ENCODE results near the gene NT5DC3.

Gene NT5DC3

DNA sequence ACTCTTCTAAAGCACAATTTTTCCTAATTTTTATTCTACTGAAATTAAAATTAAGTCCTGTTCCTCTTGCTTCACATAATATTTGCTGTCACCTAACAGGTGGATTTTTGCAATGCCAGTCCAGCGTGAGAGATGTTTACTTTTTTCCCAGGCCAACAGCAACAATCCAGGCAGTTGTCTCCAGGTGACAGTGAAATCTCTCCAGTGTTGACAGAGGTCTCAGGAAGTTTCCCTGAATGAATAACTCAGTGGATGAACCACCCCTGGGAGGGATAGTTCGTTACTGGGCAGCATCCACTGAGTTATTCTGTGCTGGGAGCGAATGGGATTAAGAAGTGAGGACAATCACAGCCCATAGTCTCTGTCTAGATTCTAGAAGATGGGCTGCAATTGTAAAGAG is 7.1 kb upstream of the NT5DC3 start:
- TF ChIP-seq GATA3 (IDR thresholded peaks at IDR 0.05; ENCODE audit: low read depth, low read length) (no peak), GATA2 (IDR thresholded peaks at IDR 0.05; ENCODE audit: low read depth, low read length) (no peak)

GRCh38 chr12:103846415-103846814 is 5.4 kb upstream of the NT5DC3 start:
- TF ChIP-seq GATA3 (IDR thresholded peaks at IDR 0.05; ENCODE audit: low read depth, low read length) = no peak
- TF ChIP-seq GATA2 (IDR thresholded peaks at IDR 0.05; ENCODE audit: low read depth, low read length) = no peak

GRCh38 chr12:103844305-103844704 is 3.3 kb upstream of the NT5DC3 start:
- TF ChIP-seq GATA3 (IDR thresholded peaks at IDR 0.05; ENCODE audit: low read depth, low read length) (no peak), GATA2 (IDR thresholded peaks at IDR 0.05; ENCODE audit: low read depth, low read length) (no peak)

DNA sequence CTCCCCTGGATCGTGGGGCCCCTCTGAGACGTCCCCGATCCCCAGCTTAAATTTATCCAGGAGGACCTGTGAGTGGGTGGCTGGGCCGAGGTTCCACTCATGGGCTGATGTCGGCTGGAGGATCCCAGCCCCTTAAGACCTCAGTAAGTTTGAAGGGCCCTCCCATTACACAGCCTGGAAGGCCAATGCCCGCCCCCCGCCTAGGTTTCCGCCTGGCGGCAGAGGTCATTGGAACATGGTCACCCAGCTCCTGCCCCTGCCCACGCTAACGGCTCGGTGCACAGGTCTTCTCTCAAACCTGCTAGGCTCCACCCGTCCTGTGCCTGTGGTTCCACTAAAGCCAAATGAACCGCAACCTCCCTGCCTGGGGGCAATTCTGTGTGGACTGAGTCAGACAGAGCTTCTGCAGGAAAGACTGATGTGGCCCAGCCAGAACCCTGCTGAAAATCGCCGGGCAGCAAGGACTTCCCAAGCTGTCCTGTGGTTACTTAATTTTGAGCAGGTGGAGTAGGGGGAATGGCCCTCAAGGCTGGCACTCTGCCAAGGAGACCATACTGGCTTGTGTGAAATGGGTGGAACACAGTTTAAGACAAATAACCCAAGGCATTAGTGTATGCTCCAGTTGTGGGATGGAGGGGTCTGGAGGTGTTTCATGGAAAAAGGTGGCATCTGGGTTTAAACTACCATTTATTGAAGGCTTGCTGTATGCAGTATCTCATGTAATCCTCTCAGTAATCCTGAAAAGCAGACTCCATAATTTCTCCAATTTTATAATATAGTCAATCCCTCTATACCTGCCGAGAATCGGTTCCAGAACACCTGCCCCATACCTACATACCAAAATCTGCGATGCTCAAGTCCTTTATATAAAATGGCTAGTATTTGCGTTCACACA is 903 bp upstream of the NT5DC3 start:
- TF ChIP-seq GATA2 (IDR thresholded peaks at IDR 0.05; ENCODE audit: low read depth, low read length) (no peak), GATA3 (IDR thresholded peaks at IDR 0.05; ENCODE audit: low read depth, low read length) (no peak)

DNA sequence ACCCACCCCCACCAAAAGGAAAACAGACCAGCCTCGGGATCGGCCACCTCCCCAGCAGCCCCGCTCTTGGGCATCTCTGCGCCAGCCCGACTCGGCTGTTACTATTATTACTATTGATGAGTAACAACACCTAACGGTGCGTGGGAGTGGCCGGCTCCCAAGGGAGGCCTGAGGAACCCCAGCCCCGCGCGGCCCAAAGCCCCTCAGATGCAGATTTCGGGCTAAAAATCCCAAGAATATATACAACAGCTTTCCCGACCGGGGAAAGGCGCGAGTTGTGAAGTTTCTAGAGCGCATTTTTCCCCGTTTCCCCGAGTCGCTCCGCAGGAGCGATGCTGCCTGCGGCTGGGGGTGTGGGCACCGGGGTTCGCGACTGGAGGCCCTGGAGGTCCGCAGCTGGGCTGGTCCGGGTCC is 565 bp downstream of the NT5DC3 start:
- TF ChIP-seq GATA3 (IDR thresholded peaks at IDR 0.05; ENCODE audit: low read depth, low read length) (no peak), GATA2 (IDR thresholded peaks at IDR 0.05; ENCODE audit: low read depth, low read length) (no peak)

GRCh38 chr12:103839609-103840461 is 1.2 kb downstream of the NT5DC3 start:
- TF ChIP-seq GATA3 (IDR thresholded peaks at IDR 0.05; ENCODE audit: low read depth, low read length) (no peak), GATA2 (IDR thresholded peaks at IDR 0.05; ENCODE audit: low read depth, low read length) (no peak)

- TF ChIP-seq GATA3 (IDR thresholded peaks at IDR 0.05; ENCODE audit: low read depth, low read length) (no peak), GATA2 (IDR thresholded peaks at IDR 0.05; ENCODE audit: low read depth, low read length) (no peak)
Measured at GRCh38 chr12:103839103-103839502, 1.9 kb downstream of the NT5DC3 start.

DNA sequence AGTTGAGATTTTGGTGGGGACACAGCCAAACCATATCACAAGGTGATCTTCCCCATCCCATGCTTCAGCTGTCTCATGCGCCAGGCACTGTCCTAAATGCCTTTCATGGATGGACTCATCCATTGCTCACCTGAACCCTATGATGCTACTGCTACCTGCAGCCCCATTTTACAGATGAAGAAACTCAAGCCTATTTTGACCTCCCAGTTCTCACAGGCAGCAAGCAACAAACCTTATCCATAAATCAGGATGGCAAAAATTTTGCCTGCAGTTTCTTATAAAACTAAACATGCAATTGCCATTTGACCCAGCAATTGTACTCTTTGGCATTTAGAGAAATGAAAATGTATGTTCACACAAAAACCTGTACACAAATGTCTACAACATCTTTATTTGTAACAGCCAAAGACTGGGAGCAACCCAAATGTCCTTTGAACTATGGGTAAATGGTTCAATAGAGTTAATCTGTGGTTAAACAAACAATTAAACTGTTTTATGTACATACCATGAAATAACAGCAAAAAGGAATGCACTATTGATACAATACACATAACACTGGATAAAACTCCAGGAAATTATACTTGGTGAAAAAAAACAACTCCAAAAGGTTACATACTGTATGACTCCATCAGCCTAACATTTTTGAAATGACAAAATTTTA is 2.6 kb downstream of the NT5DC3 start:
- TF ChIP-seq GATA2 (IDR thresholded peaks at IDR 0.05; ENCODE audit: low read depth, low read length) (no peak), GATA3 (IDR thresholded peaks at IDR 0.05; ENCODE audit: low read depth, low read length) (no peak)

GRCh38 chr12:103836345-103836744 is 4.7 kb downstream of the NT5DC3 start:
- no peak for TF ChIP-seq GATA3 (IDR thresholded peaks at IDR 0.05; ENCODE audit: low read depth, low read length)

DNA sequence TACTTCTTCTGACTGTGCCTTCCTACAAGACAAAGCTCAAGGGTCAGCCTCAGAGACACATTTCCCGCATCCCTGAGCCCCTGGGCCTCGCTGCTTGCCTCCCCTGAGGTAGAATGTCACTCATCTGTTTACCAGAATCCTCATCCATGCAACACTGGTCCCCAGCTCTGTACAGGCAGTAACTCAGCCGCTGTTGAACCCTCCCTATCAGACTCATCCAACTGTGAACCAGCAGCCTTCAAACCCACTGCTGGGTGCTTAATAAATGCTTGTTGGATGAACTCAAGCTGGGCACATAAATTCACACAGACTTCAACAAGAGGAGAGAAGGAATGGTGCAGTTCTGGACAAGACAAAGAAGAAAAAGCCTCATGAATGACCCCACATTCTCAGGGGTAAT is 6.1 kb downstream of the NT5DC3 start:
- TF ChIP-seq GATA3 (IDR thresholded peaks at IDR 0.05; ENCODE audit: low read depth, low read length) (no peak), GATA2 (IDR thresholded peaks at IDR 0.05; ENCODE audit: low read depth, low read length) (no peak)

GRCh38 chr12:103833891-103834290 is 7.1 kb downstream of the NT5DC3 start:
- TF ChIP-seq GATA2 (IDR thresholded peaks at IDR 0.05; ENCODE audit: low read depth, low read length) (no peak), GATA3 (IDR thresholded peaks at IDR 0.05; ENCODE audit: low read depth, low read length) (no peak)

DNA sequence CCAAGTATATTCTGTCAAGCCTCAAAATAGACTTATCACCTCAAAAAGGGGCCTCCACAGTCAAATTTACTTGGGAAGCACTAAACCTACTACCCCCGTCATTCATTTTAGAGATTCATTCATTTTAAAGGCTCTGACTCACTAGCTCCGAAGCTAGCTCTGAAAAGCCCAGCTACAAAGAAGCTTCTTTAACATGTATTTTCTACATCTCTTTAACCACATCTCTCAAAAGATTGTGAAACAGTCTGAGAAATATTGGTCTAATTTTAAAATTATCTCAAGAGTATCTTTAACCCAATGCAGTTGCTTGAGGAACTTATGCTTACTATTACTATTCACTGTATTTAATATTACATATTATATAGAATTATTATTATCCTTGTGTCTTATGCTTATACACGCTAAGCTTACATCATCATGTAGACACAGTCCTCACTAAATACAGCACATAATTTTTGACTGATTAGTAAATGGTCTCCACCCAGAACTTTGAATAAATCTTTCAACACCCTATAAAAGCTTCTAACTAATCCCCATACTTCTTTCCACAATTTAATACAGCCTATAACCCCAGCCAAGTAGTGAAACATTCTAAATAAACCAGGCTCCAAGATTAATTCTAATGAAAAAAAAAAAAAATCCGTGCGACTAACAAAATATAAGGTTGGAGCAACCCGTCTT is 7.8 kb downstream of the NT5DC3 start:
- TF ChIP-seq GATA3 (IDR thresholded peaks at IDR 0.05; ENCODE audit: low read depth, low read length) (no peak), GATA2 (IDR thresholded peaks at IDR 0.05; ENCODE audit: low read depth, low read length) (no peak)

- TF ChIP-seq GATA3 (IDR thresholded peaks at IDR 0.05; ENCODE audit: low read depth, low read length) (no peak), GATA2 (IDR thresholded peaks at IDR 0.05; ENCODE audit: low read depth, low read length) (no peak)
Measured at GRCh38 chr12:103832048-103832997, 8.7 kb downstream of the NT5DC3 start.
